SK-N-SH treated with all-trans-retinoic acid at 6 μM for 48 hours (cell line): ENCODE results near the gene OOSP2.

Source experiments
- ARNTL ChIP-seq: fragments of 450-650 bp; formaldehyde crosslinking; IDR thresholded peaks from 2 replicates; pipeline ENCODE4 v1.5.0; 2020; ENCODE audit warnings: low read depth, mild to moderate bottlenecking, moderate library complexity, borderline replicate concordance
- BACH2 ChIP-seq: fragments of 250-450 bp; sonication (Bioruptor Pico); IDR thresholded peaks from 2 replicates; pipeline ENCODE4 v1.9.0; 2021; ENCODE audit warnings: mild to moderate bottlenecking, borderline replicate concordance
- ESRRG ChIP-seq: fragments of 250-450 bp; sonication (Bioruptor Pico); IDR thresholded peaks from 2 replicates; pipeline ENCODE4 v1.6.1; 2021; ENCODE audit warnings: mild to moderate bottlenecking
- ISL1 ChIP-seq: fragments of 250-450 bp; sonication (Bioruptor Pico); IDR thresholded peaks from 2 replicates; pipeline ENCODE4 v2.1.2; 2022; ENCODE audit warnings: mild to moderate bottlenecking, moderate library complexity
- PATZ1 ChIP-seq: fragments of 250-450 bp; sonication (Bioruptor Pico); IDR thresholded peaks from 2 replicates; pipeline ENCODE4 v1.8.0; 2020; ENCODE audit warnings: mild to moderate bottlenecking, moderate library complexity, borderline replicate concordance
- TCF4 ChIP-seq: fragments of 250-450 bp; sonication (Bioruptor Pico); IDR thresholded peaks from 2 replicates; pipeline ENCODE4 v1.8.0; 2021; ENCODE audit warnings: mild to moderate bottlenecking, moderate library complexity, borderline replicate concordance
- TSHZ2 ChIP-seq: fragments of 250-450 bp; sonication (Bioruptor Pico); IDR thresholded peaks from 2 replicates; pipeline ENCODE4 v1.5.0; 2020; ENCODE audit warnings: mild to moderate bottlenecking, moderate library complexity
- ZC3H10 ChIP-seq: fragments of 250-450 bp; sonication (Bioruptor Pico); IDR thresholded peaks from 2 replicates; pipeline ENCODE4 v1.5.1; 2021; ENCODE audit warnings: mild to moderate bottlenecking, moderate library complexity
- ZFP3 ChIP-seq: fragments of 250-450 bp; sonication (Bioruptor Pico); IDR thresholded peaks from 2 replicates; pipeline ENCODE4 v1.5.0; 2020; ENCODE audit warnings: mild to moderate bottlenecking, moderate library complexity
- ZFP30 ChIP-seq: fragments of 450-650 bp; formaldehyde crosslinking; IDR thresholded peaks from 2 replicates; pipeline ENCODE4 v1.5.0; 2022; ENCODE audit warnings: mild to moderate bottlenecking, moderate library complexity
- ZNF565 ChIP-seq: fragments of 450-650 bp; formaldehyde crosslinking; conservative IDR thresholded peaks from 2 replicates; pipeline ENCODE4 v1.5.0; 2020; ENCODE audit warnings: low read depth, mild to moderate bottlenecking, moderate library complexity
- ZNF8 ChIP-seq: fragments of 450-650 bp; formaldehyde crosslinking; IDR thresholded peaks from 2 replicates; pipeline ENCODE4 v1.5.0; 2020; ENCODE audit warnings: mild to moderate bottlenecking, moderate library complexity

GRCh38 chr11:60087239-60087638 lies 47.0 kb downstream of the OOSP2 start:
- no peak for TF ChIP-seq ISL1 (CRISPR knock-in tag)
- no peak for TF ChIP-seq BACH2 (CRISPR knock-in tag)
- no peak for TF ChIP-seq ZNF8 (CRISPR knock-in tag)
- TF ChIP-seq ZFP30 = no peak
- TF ChIP-seq PATZ1 (CRISPR knock-in tag) = no peak
- TF ChIP-seq TCF4 (CRISPR knock-in tag) = no peak
- no peak for TF ChIP-seq ZFP3 (CRISPR knock-in tag)
- TF ChIP-seq ESRRG = no peak
- TF ChIP-seq ARNTL (CRISPR knock-in tag) = no peak
- no peak for TF ChIP-seq ZC3H10 (CRISPR knock-in tag)
- no peak for TF ChIP-seq ZNF565
- no peak for TF ChIP-seq TSHZ2 (CRISPR knock-in tag)
